Fibroblast of skin of scalp (primary cell): Measurements from ENCODE around the gene GRID1.

Source experiments
- DNase-seq: peaks from one replicate; pipeline ENCODE4 v3.0.0-alpha.2; 2013

GRID1 gene

DNA sequence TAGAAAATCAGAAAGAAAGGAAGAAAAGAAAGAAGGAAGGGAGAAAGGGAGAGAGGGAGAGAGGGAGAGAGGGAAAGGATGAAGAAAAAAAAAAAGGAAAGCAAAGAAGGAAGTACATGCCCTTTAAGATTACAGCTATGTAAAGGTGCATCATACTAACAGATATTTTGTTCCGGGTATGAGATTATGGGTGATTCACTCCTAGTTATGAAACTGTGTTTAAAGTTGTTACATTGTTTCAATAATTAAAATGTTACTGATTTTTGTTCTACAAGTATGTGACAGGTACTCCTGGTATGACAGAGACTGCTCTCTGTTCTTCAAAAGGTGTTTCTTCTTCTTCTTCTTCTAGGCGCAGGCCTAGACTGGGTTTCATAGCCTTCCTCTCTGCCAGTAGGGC lies 808.9 kb downstream of the GRID1 start:
- no peak for DNase-seq

DNA sequence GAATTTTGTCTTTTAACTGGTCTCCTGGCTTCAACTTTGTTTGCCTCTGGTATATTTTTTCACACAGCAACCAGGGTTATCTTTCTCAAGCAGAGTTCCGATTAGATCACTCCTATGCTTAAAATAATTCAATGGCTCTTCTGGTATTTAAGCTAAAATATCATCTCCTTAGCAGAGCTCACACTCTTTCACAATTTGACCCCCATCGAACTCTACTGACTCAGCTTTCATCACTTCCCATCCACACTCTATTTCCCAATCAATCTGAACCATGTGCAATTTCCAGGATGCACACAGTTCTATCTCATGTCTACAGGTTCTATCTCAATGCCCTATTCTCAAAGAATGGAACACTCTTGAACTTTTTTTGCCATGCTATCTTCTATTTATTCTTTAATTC lies 809.5 kb downstream of the GRID1 start:
- peak; percentile 23 for DNase-seq
